ENCODE results near the gene TBX5.

DNA sequence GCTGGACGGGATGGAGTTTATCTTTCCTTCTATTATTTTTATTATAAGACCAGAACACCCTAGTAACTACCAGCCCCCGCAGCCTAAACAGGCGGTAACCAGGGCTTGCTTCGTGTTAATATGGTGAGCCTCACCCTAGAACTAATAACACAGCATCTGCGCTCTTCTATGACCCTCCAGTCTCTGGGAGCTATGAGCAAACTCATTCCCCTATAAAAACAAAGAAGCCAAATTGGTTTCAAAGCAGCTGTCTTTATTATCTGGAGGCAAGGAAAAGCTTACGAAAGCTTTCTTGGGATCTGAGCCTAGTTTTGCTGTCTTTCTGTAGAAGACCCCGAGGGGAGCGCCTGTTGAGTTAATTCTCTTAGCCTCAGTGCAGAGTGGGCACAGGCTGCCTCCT, 85.0 kb downstream of the TBX5 start:
- TF ChIP-seq, protein P1, sequence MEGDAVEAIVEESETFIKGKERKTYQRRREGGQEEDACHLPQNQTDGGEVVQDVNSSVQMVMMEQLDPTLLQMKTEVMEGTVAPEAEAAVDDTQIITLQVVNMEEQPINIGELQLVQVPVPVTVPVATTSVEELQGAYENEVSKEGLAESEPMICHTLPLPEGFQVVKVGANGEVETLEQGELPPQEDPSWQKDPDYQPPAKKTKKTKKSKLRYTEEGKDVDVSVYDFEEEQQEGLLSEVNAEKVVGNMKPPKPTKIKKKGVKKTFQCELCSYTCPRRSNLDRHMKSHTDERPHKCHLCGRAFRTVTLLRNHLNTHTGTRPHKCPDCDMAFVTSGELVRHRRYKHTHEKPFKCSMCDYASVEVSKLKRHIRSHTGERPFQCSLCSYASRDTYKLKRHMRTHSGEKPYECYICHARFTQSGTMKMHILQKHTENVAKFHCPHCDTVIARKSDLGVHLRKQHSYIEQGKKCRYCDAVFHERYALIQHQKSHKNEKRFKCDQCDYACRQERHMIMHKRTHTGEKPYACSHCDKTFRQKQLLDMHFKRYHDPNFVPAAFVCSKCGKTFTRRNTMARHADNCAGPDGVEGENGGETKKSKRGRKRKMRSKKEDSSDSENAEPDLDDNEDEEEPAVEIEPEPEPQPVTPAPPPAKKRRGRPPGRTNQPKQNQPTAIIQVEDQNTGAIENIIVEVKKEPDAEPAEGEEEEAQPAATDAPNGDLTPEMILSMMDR (IDR thresholded peaks at IDR 0.05) = no peak
- TF ChIP-seq POLR2A (IDR thresholded peaks at IDR 0.05) = no peak
